Dermis lymphatic vessel endothelial cell (primary cell): Measurements from ENCODE around the gene RGS14. TPM values are rescaled to one million over a fixed set of nuclear protein-coding genes. Genes with fewer than 3 reads are reported as not detected.

Experiments
- total RNA-seq: library from RNA; depleted of rRNA; stranded (reverse); fragments of >200 nt; gene quantifications from 2 replicates; pipeline ENCODE4 v1.2.1, GENCODE V29; 2014

Gene RGS14, protein sequence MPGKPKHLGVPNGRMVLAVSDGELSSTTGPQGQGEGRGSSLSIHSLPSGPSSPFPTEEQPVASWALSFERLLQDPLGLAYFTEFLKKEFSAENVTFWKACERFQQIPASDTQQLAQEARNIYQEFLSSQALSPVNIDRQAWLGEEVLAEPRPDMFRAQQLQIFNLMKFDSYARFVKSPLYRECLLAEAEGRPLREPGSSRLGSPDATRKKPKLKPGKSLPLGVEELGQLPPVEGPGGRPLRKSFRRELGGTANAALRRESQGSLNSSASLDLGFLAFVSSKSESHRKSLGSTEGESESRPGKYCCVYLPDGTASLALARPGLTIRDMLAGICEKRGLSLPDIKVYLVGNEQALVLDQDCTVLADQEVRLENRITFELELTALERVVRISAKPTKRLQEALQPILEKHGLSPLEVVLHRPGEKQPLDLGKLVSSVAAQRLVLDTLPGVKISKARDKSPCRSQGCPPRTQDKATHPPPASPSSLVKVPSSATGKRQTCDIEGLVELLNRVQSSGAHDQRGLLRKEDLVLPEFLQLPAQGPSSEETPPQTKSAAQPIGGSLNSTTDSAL
- 4.6 and 5.1 TPM in 2 replicates for total RNA-seq

GRCh38 chr5:177357459-177358351 is at the start of gene RGS14:
TSS of gene RGS14 (plus strand) at chr5:177357924. CDS start at chr5:177358025, 101 bp downstream.

DNA sequence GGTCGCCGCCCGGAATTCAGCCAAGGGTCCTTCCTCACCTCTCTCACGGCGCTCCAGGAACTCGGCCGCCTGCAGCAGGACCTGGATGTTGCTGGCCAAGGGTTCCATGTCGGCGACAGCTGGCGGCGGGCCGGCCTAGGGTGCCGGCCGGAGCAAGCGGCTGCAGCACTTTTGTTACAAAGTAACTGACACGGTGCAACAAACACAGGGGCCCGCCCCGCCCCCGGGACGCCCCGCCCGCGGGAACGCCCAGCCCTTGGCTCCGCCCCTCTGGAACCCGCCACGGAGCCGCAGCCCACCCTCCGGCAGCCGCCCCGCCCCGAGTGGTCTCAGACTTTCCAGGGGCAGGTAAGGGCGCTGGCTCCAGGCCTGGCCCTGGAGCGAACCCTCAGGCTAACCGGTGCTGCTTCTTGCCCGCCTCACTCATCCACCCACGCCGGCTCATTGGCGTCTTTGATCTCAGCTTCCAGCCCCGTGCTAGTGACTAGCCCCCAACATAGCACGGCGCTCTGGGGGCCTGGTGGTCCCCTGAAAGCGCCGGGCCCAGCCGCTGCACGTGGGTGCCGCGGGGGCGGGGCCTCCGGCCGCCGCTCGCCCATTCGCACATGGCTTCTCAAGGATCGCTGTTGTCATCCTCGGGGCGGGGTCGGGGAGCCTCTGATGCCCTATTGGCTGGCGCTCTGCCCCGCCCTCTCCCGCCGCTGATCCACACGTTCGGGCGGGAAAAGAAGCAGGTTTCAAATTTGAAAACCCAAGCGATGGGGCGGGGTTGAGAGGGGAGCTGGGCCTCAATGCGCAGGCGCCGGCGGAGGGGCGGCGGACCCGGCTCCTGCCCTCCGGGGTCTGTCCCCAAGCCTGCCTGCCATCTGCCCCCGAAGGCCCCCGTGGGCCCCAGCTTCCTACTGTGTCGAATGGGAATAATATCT is 45.7 kb upstream of the RGS14 start, which contains the start of gene MXD3:
Gene MXD3, minus strand, starts transcription at position 176 of the 926 bp plus-strand sequence. Its CDS starts 68 bp downstream, at position 108.

DNA sequence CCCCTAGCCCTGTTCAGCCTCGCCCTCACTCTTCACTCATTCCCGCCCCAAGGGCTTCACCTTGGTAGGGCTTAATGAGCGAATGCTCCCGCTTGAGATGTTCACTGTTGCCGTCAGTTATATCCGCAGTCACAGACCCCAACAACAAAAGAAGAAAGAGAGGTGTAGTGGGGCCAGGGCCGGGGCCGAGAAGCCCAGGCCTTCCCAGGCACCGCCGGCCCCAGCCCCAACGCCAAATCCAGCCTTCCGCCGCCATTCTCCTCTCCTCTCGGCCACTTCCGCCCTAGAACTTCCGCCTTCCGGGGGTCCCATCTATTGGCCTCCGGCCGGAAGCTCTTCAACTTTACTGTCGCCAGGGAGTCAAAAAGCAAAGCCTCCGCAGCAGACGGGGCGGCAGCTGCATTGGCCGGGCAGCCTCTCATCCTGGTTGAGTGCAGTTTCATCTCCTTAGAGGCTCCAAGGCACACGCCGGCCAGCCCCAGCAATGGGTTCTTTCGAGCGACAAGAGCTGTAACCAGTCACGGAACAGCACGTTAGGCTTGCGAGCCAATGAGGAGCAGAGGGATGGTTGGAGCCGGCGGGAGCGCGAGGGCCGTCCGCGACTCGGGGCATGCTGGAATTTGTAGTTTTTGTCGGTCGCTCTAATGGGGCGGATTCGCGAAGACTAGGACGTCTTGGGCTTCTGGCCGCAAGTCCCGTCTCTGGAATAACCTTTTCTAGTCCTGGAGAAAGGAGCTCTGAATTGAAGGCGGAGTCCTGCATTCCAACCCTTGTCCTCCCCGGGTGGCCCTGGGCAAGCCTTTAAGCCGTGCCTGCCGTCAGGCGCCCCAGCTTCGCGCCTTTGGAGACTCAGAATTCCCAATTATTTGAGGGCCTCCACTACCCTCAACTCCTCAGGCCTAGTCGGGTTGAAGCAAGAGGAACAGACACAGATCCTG is 6.1 kb upstream of the RGS14 start, which contains the start of gene LMAN2:
Gene LMAN2, minus strand, starts transcription at position 277 of the 938 bp plus-strand sequence. Its CDS starts 21 bp downstream, at position 256.

GRCh38 chr5:177384134-177384533 is 26.4 kb downstream of the RGS14 start, which contains the start of gene SLC34A1:
TSS of gene SLC34A1 (plus strand) at chr5:177384434. CDS start at chr5:177385742, 1,308 bp downstream.

DNA sequence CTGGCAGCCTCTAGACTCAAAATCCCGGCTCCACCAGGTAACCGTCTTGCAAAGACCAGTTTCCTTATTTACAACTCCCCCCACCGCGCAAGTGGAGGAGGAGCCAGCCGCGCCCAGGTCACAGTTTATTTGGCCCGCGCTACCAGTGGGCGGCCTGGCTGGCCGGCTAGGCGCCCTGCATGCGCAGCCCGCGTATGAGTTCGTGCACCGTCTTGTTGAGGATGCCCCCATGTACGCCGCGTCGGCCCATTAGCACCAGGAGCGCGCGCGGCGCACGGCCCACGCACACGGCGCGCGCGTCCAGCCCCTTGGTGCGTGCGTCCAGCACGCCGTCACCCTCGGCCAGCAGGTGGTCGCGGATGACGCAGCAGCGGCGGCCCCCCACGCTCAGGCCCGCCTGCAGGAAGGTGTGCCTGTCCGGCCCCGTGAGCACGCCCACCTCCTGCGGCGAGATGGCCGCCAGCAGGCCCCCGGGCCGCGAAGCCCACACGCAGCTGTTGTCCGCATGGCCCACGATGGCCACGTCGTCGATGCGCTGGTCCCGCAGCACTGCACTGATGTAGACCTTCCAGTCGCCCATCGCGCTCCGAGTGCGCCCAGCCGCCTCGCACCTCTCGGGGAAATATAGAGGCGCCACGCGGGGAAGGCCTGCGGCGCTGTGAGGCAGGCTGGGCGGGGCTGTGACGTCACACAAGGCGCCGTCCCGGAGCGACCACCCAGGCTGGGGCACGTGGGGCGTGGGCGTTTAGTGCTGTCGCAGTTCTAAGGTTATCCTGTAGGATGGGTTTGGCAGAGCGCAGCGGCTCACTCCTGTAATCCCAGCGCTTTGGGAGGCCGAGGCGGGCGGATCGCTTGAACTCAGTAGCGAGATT is 42.5 kb downstream of the RGS14 start, which contains the start of gene PFN3:
Gene PFN3, minus strand, starts transcription at position 665 of the 872 bp plus-strand sequence. Its CDS starts 85 bp downstream, at position 580.

GRCh38 chr5:177409043-177409801 is 51.5 kb downstream of the RGS14 start, which contains the start of gene F12:
TSS of gene F12 (minus strand) at chr5:177409564. CDS start at chr5:177409527, 37 bp downstream.

Other genes with a start within 250 kb of the RGS14 start
- 23.4 and 33.4 TPM in 2 replicates for gene NSD1, start 224.2 kb upstream of the RGS14 start, total RNA-seq
- 12.4 and 14.0 TPM in 2 replicates for gene RAB24, start 54.2 kb upstream of the RGS14 start, total RNA-seq
- gene PRELID1, start 54.1 kb upstream of the RGS14 start, total RNA-seq: 80.0 and 94.9 TPM in 2 replicates
- 3.9 and 4.2 TPM in 2 replicates for gene MXD3, start 46.0 kb upstream of the RGS14 start, total RNA-seq
- gene LMAN2, start 6.3 kb upstream of the RGS14 start, total RNA-seq: 322 and 383 TPM in 2 replicates
- not detected in 2 replicates for gene SLC34A1, start 26.5 kb downstream of the RGS14 start, total RNA-seq
- not detected in 2 replicates for gene PFN3, start 42.7 kb downstream of the RGS14 start, total RNA-seq
- gene F12, start 51.6 kb downstream of the RGS14 start, total RNA-seq: 0.54 and 0.77 TPM in 2 replicates
- gene GRK6, start 68.8 kb downstream of the RGS14 start, total RNA-seq: 13.1 and 15.0 TPM in 2 replicates
- gene PRR7, start 88.9 kb downstream of the RGS14 start, total RNA-seq: 1.3 and 1.6 TPM in 2 replicates
- 91.8 and 130 TPM in 2 replicates for gene DBN1, start 115.7 kb downstream of the RGS14 start, total RNA-seq
- 27.2 and 30.5 TPM in 2 replicates for gene PDLIM7, start 139.7 kb downstream of the RGS14 start, total RNA-seq
- 1.4 and 2.1 TPM in 2 replicates for gene DOK3, start 151.9 kb downstream of the RGS14 start, total RNA-seq
- 65.1 and 72.5 TPM in 2 replicates for gene DDX41, start 159.0 kb downstream of the RGS14 start, total RNA-seq
- 13.2 and 14.8 TPM in 2 replicates for gene FAM193B, start 196.6 kb downstream of the RGS14 start, total RNA-seq
- 109 and 137 TPM in 2 replicates for gene TMED9, start 234.3 kb downstream of the RGS14 start, total RNA-seq
- 21.7 and 26.9 TPM in 2 replicates for gene B4GALT7, start 242.2 kb downstream of the RGS14 start, total RNA-seq